ENCODE measurements around the gene BMF.
A peak's percentile ranks its signal among the peaks of the same experiment; 100 is the strongest.

The BMF gene

DNA sequence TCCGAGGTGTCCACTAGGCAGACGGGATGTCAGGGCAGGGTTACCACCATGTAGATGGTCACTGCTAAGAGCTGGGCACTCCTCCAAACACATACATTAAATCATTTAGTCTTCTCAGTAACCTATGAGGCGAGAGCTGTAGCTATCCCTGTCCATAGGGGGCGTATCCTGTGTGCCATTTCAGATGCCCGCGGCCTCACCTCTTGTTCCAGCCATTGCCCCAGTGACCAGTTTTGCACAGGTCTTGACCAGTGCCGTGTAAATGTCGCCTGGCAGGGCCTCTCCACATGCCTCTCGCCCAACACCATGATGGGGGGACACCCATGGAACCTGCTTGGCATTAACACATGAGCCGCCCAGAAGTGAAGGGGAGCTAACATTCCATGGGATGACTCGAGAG is 48.9 kb downstream of the BMF start:
- no peak overlapping the region for H3K4me2 ChIP-seq (ENCODE audit: low read length)
- no peak for TF ChIP-seq EZH2phosphoT487 (IDR thresholded peaks at IDR 0.05; ENCODE audit: borderline replicate concordance, low read length)
- TF ChIP-seq, protein P1, sequence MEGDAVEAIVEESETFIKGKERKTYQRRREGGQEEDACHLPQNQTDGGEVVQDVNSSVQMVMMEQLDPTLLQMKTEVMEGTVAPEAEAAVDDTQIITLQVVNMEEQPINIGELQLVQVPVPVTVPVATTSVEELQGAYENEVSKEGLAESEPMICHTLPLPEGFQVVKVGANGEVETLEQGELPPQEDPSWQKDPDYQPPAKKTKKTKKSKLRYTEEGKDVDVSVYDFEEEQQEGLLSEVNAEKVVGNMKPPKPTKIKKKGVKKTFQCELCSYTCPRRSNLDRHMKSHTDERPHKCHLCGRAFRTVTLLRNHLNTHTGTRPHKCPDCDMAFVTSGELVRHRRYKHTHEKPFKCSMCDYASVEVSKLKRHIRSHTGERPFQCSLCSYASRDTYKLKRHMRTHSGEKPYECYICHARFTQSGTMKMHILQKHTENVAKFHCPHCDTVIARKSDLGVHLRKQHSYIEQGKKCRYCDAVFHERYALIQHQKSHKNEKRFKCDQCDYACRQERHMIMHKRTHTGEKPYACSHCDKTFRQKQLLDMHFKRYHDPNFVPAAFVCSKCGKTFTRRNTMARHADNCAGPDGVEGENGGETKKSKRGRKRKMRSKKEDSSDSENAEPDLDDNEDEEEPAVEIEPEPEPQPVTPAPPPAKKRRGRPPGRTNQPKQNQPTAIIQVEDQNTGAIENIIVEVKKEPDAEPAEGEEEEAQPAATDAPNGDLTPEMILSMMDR (IDR thresholded peaks at IDR 0.05; ENCODE audit: low read depth, low read length, poor library complexity, severe bottlenecking): peak; percentile 19
- no peaks in the 10 kb centered on the region for H3K27me3 ChIP-seq (ENCODE audit: control insufficient read depth, low read length)
- H3K79me2 ChIP-seq (ENCODE audit: control insufficient read depth, low read length): no peaks in the 10 kb centered on the region
- no peak overlapping the region for H3K4me3 ChIP-seq (ENCODE audit: low read length)
- H3K9me2 ChIP-seq (replicated peaks; ENCODE audit: control insufficient read depth, low read length): no peaks in the 10 kb centered on the region
- no peaks in the 10 kb centered on the region for H4K20me1 ChIP-seq (ENCODE audit: control insufficient read depth, insufficient read depth, low read depth, low read length)
- H3K4me1 ChIP-seq (ENCODE audit: control insufficient read depth, low read length): peaks cover 65% of the 10 kb centered on the region
- H3K9me3 ChIP-seq (ENCODE audit: control insufficient read depth, insufficient read depth, low read length): no peaks in the 10 kb centered on the region
- H3K36me3 ChIP-seq (ENCODE audit: control insufficient read depth, low read length): no peaks in the 10 kb centered on the region
- H3K27ac ChIP-seq (ENCODE audit: low read depth, low read length): no peak overlapping the region
- peaks cover 19% of the 10 kb centered on the region for H3F3A ChIP-seq (ENCODE audit: control insufficient read depth, insufficient read depth)

DNA sequence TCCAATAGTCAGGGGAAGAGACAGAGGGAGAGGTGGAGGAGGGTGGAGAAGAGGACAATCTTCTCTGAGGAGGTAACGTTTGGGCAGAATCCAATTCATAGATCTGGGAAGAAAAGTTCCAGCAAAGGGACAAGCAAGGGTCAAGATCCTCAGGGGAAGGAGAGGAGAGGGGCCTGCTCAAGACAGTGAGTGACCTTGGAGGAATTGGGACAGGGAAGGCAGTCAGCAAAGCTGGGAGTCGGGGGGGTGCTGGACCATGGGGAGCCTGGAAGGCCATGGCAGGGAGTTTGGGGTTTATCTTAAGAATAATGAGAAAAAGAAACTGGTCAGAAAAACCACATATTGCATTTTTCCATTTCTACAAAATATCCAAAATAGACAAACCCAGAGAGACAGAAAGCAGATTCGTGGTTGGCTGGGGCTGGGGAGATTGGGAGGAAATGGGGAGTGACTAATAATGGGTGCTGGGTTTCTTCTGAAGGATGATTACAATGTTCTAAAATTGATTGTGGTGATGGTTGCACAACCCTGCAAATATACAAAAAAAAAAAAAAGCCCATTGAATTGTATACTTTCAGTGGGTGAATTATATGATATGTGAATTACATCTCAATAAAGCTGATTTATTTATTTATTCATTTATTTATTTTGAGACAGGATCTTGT is 50.1 kb downstream of the BMF start:
- H3K36me3 ChIP-seq (ENCODE audit: control insufficient read depth, low read length): peaks cover 7% of the 10 kb centered on the region
- H3K4me1 ChIP-seq (ENCODE audit: control insufficient read depth, low read length): peaks cover 65% of the 10 kb centered on the region
- H3K9me2 ChIP-seq (replicated peaks; ENCODE audit: control insufficient read depth, low read length): no peaks in the 10 kb centered on the region
- peaks cover 7% of the 10 kb centered on the region; the same call in 1 of the 2 replicates for H3F3A ChIP-seq (ENCODE audit: control insufficient read depth, insufficient read depth)
- no peaks in the 10 kb centered on the region for H3K27me3 ChIP-seq (ENCODE audit: control insufficient read depth, low read length)
- peak overlapping the region; percentile 4 for H3K4me3 ChIP-seq (ENCODE audit: low read length)
- peak overlapping the region; percentile 39 for H3K4me2 ChIP-seq (ENCODE audit: low read length)
- no peaks in the 10 kb centered on the region for H3K79me2 ChIP-seq (ENCODE audit: control insufficient read depth, low read length)
- no peaks in the 10 kb centered on the region for H3K9me3 ChIP-seq (ENCODE audit: control insufficient read depth, insufficient read depth, low read length)
- TF ChIP-seq, protein P1 (IDR thresholded peaks at IDR 0.05; ENCODE audit: low read depth, low read length, poor library complexity, severe bottlenecking): no peak
- TF ChIP-seq EZH2phosphoT487 (IDR thresholded peaks at IDR 0.05; ENCODE audit: borderline replicate concordance, low read length): no peak
- no peak overlapping the region for H3K27ac ChIP-seq (ENCODE audit: low read depth, low read length)
- H4K20me1 ChIP-seq (ENCODE audit: control insufficient read depth, insufficient read depth, low read depth, low read length): no peaks in the 10 kb centered on the region

DNA sequence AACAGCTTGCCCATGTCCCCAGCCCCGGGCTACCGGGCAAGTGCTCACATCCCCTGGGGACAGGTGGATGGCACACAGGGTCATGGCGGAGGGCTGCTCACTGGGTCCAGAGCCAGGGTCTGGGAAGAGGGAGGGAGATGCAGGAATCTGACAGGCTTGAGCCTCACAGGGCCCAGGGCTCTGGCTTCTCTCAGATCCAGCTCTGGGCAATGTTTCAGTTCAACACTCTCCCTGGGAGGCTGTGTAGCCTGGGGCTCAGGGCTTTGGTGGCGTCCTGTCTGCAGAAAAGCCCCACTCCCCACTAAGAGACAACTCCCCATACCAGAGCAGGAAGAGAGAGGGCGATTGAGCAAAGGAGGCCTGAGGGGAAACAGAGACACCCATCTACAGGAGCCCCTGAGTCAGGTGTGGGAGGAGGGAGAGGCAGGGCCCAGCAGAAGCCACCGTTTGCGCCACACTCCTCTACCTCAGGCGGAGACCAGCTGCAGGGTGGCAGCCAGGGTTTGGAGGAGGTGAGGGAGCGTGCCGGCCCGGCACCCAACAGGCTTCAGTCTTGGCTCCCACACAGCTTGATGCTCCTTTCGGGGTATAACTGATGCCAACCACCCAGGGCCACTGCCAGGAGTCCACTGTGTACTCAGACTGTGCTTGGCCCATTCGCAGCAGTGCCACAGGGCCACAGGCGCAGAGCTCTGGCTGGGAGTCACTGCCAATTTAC is 52.9 kb downstream of the BMF start:
- Histone ChIP-seq H3K79me2 (ENCODE audit: control insufficient read depth, low read length) (no peaks in the 10 kb centered on the region), H3K4me3 (ENCODE audit: low read length) (peak overlapping the region; percentile 67), H3K4me1 (ENCODE audit: control insufficient read depth, low read length) (peaks cover 84% of the 10 kb centered on the region), H3F3A (ENCODE audit: control insufficient read depth, insufficient read depth) (peaks cover 27% of the 10 kb centered on the region), H3K9me2 (replicated peaks; ENCODE audit: control insufficient read depth, low read length) (no peaks in the 10 kb centered on the region), H3K27ac (ENCODE audit: low read depth, low read length) (peak overlapping the region; percentile 92), H3K27me3 (ENCODE audit: control insufficient read depth, low read length) (no peaks in the 10 kb centered on the region), H4K20me1 (ENCODE audit: control insufficient read depth, insufficient read depth, low read depth, low read length) (no peaks in the 10 kb centered on the region), H3K4me2 (ENCODE audit: low read length) (peak overlapping the region; percentile 96), H3K9me3 (ENCODE audit: control insufficient read depth, insufficient read depth, low read length) (no peaks in the 10 kb centered on the region), H3K36me3 (ENCODE audit: control insufficient read depth, low read length) (peaks cover 7% of the 10 kb centered on the region)
- no peak for TF ChIP-seq EZH2phosphoT487 (IDR thresholded peaks at IDR 0.05; ENCODE audit: borderline replicate concordance, low read length)
- TF ChIP-seq, protein P1 (IDR thresholded peaks at IDR 0.05; ENCODE audit: low read depth, low read length, poor library complexity, severe bottlenecking): no peak

Measured in DOHH2 (cell line).